HFF-Myc (cell line): ENCODE results near the gene NUP42.
"Not testable (repeated sequence)": the region's sequence is repeated elsewhere in the genome, so short reads cannot be mapped to it uniquely, and the experiment has no call there.

ENCODE experiments used
- DNase-seq: peaks from one replicate; pipeline ENCODE4 v3.0.0-alpha.2; 2011; ENCODE audit warnings: low read depth; ENCODE audit errors: extremely low read depth
- H3K4me3 ChIP-seq: replicated peaks from 2 replicates; pipeline ENCODE4 v1.5.1; 2011; ENCODE audit warnings: low read depth, mild to moderate bottlenecking, control low read depth, low read length
- CTCF ChIP-seq: IDR thresholded peaks from 2 replicates; pipeline ENCODE4 v1.5.1; 2012; ENCODE audit warnings: mild to moderate bottlenecking, low read depth, low read length, control low read depth; ENCODE audit errors: missing control alignments

Gene NUP42

GRCh38 chr7:23183279-23184012 is 1.6 kb downstream of the NUP42 start:
- no peak for DNase-seq
- TF ChIP-seq CTCF = no peak
- peak overlapping the region; percentile 96 for H3K4me3 ChIP-seq

- no peak for DNase-seq
- no peak for TF ChIP-seq CTCF
- H3K4me3 ChIP-seq = peak overlapping the region; percentile 96; the same call in 1 of the 2 replicates
Observed at GRCh38 chr7:23184291-23184690, 2.4 kb downstream of the NUP42 start.

- DNase-seq = peak; percentile 52
- TF ChIP-seq CTCF = peak; percentile 56
- no peak overlapping the region for H3K4me3 ChIP-seq
Observed at GRCh38 chr7:23184709-23185359, 3.0 kb downstream of the NUP42 start.

- no peak overlapping the region for H3K4me3 ChIP-seq
- DNase-seq = no peak
- TF ChIP-seq CTCF = no peak
Observed at GRCh38 chr7:23185980-23186379, 4.1 kb downstream of the NUP42 start.

- no peak for DNase-seq
- H3K4me3 ChIP-seq = no peak overlapping the region
- TF ChIP-seq CTCF = no peak
Observed at GRCh38 chr7:23191022-23191421, 9.2 kb downstream of the NUP42 start.

- DNase-seq, H3K4me3 ChIP-seq: not testable (repeated sequence)
Observed at GRCh38 chr7:23193650-23194227, 11.9 kb downstream of the NUP42 start.

- DNase-seq = no peak
- H3K4me3 ChIP-seq = no peak overlapping the region
- no peak for TF ChIP-seq CTCF
Observed at GRCh38 chr7:23196306-23196705, 14.5 kb downstream of the NUP42 start.

- not testable (repeated sequence) for DNase-seq, H3K4me3 ChIP-seq
Observed at GRCh38 chr7:23197745-23198144, 15.9 kb downstream of the NUP42 start.
